GM19463 (cell line): ENCODE results near the gene USP12.

Source experiments
- ATAC-seq: cut with Tn5 transposase; IDR thresholded peaks from one replicate; pipeline ENCODE4 v1.9.1; 2021; ENCODE audit warnings: mild to moderate bottlenecking, moderate library complexity; ENCODE audit not compliant: unreplicated experiment

The USP12 gene

GRCh38 chr13:27038323-27038722 is 133.3 kb downstream of the USP12 start:
- no peak for ATAC-seq

DNA sequence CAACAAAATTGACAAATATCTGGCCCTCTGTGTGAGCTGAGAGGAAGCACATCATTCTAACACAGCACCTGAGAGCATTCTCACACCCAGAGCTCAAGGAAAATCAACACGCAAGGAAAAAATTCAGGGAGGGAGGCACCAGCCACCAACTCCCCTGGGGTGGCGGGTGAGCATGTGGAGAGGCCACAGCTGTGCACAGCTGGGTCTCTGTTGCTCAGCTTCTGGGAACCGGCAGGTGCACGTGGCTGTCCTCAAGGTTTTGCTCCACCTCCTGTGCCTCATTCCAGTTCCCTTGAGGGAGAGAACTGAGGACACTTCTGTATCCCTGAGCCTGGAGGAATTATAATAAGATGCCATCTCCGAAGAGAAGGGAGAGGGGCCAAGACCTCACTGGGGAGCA is 134.0 kb downstream of the USP12 start:
- ATAC-seq = no peak

GRCh38 chr13:27037171-27037570 is 134.4 kb downstream of the USP12 start:
- no peak for ATAC-seq

DNA sequence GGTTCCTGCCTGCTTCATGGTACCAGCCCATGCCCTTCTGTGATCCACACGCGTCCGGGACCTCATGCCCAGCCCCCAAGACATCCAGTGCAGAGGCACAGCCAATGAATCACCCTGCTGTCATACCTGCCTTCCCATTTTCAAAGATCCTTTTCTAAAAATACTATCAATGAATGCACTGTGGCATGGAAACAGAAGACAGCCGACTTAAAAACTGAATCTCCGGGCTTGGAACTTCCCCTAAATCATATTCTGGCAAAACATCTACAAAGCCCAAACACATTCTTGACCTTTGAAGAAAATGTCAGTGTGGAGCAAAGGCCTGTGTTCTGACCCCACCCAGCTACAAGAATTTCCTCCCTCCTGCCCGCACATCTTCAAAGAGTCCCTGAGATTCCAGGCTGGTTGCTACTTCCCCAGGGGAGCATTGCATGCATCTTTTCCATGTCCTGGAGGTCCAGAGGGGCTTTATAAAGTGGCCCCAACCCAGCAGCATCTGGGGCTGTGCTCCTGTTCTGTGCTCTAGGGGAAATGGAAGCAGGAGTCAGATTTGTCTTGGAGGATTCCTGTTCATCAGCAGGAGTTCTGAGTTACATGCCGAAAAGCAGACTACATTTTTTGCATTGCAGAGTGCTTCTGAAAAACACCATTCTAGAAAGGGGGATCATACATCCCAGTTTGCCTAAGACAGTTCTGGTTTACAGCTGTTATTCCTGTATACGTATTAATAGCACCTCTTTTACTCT is 135.2 kb downstream of the USP12 start:
- no peak for ATAC-seq

DNA sequence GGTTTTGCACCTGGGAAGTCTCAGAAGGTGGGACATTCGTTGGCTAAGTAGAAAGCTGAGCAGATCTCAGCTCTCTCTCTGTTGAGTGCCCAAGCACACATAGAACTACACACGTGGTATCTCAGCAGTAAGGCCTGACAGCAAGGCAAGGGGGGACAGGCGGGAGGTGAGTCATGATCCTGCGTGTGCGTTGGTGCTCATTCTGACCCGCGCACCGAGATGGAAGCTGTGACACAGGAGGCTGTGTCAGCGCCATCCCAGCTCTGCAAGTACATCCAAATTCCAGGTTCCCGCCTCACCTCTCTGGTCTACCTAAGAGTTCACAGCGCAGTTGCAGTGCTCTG is 135.7 kb downstream of the USP12 start:
- ATAC-seq = no peak

DNA sequence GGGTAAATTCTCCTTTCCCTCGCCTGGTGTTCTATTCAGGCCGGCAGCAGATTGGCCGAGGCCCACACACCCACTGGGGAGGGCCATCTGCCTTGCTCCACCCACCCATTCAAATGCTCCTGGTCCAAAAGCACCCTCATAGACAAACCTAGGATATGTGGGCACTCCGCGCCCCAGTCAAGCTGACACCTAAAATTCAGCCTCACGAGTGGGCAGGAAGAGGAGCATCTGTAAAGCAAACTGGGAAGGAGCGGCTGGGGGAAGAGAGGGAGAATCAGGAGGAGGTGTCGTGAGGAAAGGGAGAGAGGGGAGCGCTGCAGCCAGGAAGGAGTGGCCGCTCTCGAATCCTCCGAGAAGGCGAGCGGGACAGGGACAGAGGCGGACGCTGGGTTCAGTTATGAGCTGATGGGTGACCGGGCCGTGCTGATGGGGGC is 136.9 kb downstream of the USP12 start:
- no peak for ATAC-seq

DNA sequence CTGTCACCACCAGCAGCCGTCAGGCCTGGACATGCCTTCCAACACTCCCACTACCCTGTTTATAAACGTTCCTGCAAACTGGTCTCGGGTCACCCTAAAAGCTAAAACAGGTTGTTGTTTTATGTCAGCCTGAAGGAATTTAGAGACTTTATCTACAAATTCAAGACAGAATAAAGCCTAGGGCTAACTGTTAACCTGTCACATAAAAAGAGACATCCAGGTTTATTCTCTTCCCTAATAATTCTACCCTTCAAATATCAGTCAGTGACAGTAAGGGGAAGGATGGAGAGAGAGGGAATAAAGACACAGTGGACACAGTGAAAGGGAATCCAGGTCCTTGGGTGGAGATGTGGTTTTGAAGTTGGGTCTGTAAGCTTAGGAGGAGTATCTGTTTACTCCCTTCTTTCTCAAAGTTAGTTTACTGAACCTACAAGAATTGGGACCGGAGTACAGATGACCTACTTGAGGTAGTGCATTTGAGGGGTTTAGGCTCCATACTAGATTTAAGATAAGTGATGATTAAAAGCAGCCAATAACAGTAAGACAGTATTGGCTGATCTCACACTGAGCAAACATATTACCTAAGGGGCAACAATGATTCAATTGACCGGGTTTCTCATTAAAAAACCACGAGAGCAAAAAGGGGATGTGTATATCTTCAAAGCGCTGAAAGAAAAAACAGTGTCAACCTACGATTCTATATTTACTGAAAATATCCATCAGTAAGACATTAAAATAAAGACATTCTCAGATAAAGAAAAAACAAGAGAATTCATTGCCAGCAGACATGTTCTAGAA is 142.7 kb downstream of the USP12 start:
- ATAC-seq = no peak

- no peak for ATAC-seq
These were observed 144.4 kb downstream of the USP12 start for GRCh38 chr13:27027086-27027667.

GRCh38 chr13:27026396-27026795 is 145.2 kb downstream of the USP12 start:
- no peak for ATAC-seq

GRCh38 chr13:27024776-27025492 is 146.7 kb downstream of the USP12 start:
- ATAC-seq = no peak

- no peak for ATAC-seq
These were observed 147.5 kb downstream of the USP12 start for GRCh38 chr13:27024074-27024461.

GRCh38 chr13:27023385-27024073 is 148.1 kb downstream of the USP12 start:
- ATAC-seq = no peak

GRCh38 chr13:27022571-27023311 is 148.9 kb downstream of the USP12 start:
- no peak for ATAC-seq

- ATAC-seq = no peak
These were observed 151.2 kb downstream of the USP12 start for GRCh38 chr13:27020415-27020814.

DNA sequence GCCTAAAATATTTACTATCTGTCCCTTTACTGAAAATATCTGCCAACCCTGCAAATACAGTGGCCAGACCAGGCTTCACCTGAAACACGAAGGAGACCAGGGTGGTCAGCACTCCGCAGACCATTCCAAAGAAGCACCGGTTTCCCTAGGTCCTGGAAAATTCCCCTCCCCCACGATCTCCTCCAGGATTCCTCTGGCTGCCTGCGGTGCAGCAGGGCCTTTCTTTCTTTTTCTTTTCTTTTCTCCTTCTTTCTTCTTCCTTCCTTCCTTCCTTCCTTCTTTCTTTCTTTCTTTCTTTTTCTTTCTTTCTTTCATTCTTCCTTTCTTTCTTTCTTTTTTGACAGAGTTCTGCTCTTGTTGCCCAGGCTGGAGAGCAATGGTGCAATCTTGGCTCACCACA is 152.7 kb downstream of the USP12 start:
- no peak for ATAC-seq

DNA sequence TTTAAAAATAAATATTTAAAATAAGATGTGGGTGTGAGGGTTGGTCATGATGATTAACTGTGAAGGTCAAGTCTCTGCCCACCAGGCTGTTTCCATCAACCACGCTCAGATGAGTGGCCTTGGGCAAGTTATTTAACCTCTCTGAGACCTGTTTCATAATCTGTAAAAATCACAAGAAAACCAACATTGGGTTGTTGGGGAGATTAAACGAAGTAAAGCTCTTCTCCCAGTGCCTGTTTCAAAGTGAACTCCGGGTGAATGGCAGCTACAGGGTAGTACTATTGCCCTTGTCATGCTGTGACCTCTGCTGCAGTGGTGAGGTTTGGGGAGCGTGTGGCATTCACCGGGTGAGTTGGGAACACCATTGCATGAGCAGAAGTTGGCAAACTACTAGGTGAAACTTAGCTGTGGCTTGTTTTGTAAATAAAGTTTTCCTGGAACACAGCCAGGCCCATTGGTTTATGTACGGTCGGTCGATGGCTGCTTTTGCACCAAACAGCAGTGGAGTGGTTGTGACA is 153.2 kb downstream of the USP12 start:
- ATAC-seq = no peak

DNA sequence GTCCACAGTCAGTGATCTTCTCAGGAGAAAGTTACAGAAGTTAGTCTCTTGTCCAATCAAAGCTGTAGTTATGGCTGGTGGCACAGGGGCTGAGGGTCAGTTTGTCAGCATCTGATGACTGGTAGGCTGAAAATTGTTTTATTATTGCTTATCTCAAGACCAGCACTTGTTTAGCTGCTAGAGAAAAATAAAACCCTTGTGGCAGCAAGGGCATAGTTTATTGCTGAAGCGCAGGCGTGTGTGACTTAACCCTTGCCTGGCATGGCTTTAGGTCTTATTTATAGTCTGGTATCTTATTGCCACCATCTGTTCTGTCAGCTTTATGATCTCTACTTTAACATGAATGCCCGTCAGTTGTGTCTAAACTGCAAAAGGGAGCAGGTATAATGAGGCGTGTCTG is 154.7 kb downstream of the USP12 start:
- ATAC-seq = no peak
